GM12878 (cell line): ENCODE measurements around the gene TRAK2. TPM values are rescaled to one million over a fixed set of nuclear protein-coding genes. Genes with fewer than 3 reads are reported as not detected.

ENCODE experiments used
- ATAC-seq: fragments of 200-7000 bp; cut with Tn5 transposase; 3 replicates; pipeline ENCODE4 v1.9.1; 2020; ENCODE audit warnings: mild to moderate bottlenecking, moderate library complexity
- BruUV-seq: library from RNA; stranded (reverse); fragments of 400-500 nt; replicated peaks from 2 replicates; lab custom pipeline; 2021; lab: Mats Ljungman, UMichigan
- CTCF ChIA-PET: fragments of 300-600 bp; sonication (Branson Sonifier 250); formaldehyde crosslinking; extraction: SDS; loops from one replicate; lab custom pipeline; 2021; ENCODE audit warnings: inconsistent platforms; lab: Yijun Ruan, JAX
- POLR2A ChIA-PET: fragments of 350-600 bp; formaldehyde crosslinking; extraction: SDS; loops from one replicate; lab custom pipeline; 2021; ENCODE audit warnings: inconsistent platforms; lab: Charles Lee
- RAD21 ChIA-PET: fragments of 300-600 bp; sonication (Branson Sonifier 250); formaldehyde crosslinking; loops from one replicate; lab custom pipeline; 2023; ENCODE audit warnings: antibody characterized with exemption; ENCODE audit not compliant: unreplicated experiment; lab: Charles Lee
- SMC1A ChIA-PET: fragments of 300-600 bp; sonication (Branson Sonifier 250); formaldehyde crosslinking; loops from one replicate; lab custom pipeline; 2023; ENCODE audit not compliant: unreplicated experiment, uncharacterized antibody; lab: Charles Lee
- DNase-seq: peaks from one replicate; pipeline ENCODE4 v3.0.0-alpha.2; 2011; ENCODE audit warnings: low read depth, low spot score
- FAIRE-seq: peaks from 3 replicates; lab custom pipeline; 2011; peaks lifted over from hg19 to GRCh38; lab: Jason Lieb, UNC
- H2AFZ ChIP-seq: 2 replicates; pipeline ENCODE4 v1.6.0; 2011; ENCODE audit warnings: low read depth, low read length, control low read depth; ENCODE audit not compliant: control insufficient read depth
- H3K27ac ChIP-seq: 2 replicates; pipeline ENCODE4 v1.5.1; 2011; ENCODE audit warnings: control low read depth; ENCODE audit not compliant: control insufficient read depth, insufficient read depth
- H3K27me3 ChIP-seq, 2 experiments: replicated peaks in 1 of 2; 2 replicates each; pipeline versions ENCODE4 v1.6.0 to v1.6.1; 2011; ENCODE audit warnings: low read length in 1 of 2; ENCODE audit not compliant: control insufficient read depth in 2 of 2, insufficient read depth in 2 of 2
- H3K36me3 ChIP-seq, 2 experiments: 2 replicates each; pipeline ENCODE4 v1.5.1; 2011; ENCODE audit warnings: low read length in 1 of 2; ENCODE audit not compliant: control insufficient read depth in 2 of 2, insufficient read depth in 2 of 2
- H3K4me1 ChIP-seq: 2 replicates; pipeline ENCODE4 v1.6.1; 2011; ENCODE audit warnings: mild to moderate bottlenecking, low read length, moderate library complexity, mixed read lengths; ENCODE audit not compliant: control insufficient read depth, insufficient read depth
- H3K4me2 ChIP-seq: 2 replicates; pipeline ENCODE4 v1.6.0; 2011; ENCODE audit warnings: control low read depth; ENCODE audit not compliant: control insufficient read depth, insufficient read depth
- H3K4me3 ChIP-seq: fragments of 200-600 bp; sonication (generic); 2 replicates; pipeline ENCODE4 v1.5.1; 2016
- H3K79me2 ChIP-seq: 2 replicates; pipeline ENCODE4 v1.6.0; 2011; ENCODE audit warnings: low read length; ENCODE audit not compliant: control insufficient read depth, insufficient read depth
- H3K9ac ChIP-seq: 2 replicates; pipeline ENCODE4 v1.8.0; 2011; ENCODE audit warnings: low read length, control low read depth, mixed read lengths; ENCODE audit not compliant: control insufficient read depth, insufficient read depth
- H3K9me3 ChIP-seq: replicated peaks from 3 replicates; pipeline ENCODE4 v1.5.1; 2011; ENCODE audit warnings: mild to moderate bottlenecking, low read length; ENCODE audit not compliant: control insufficient read depth, insufficient read depth
- H4K20me1 ChIP-seq: 2 replicates; pipeline ENCODE4 v1.6.0; 2011; ENCODE audit not compliant: control insufficient read depth, insufficient read depth
- BCL3 ChIP-seq: IDR thresholded peaks from 2 replicates; pipeline ENCODE4 v1.6.1; 2011; ENCODE audit warnings: borderline replicate concordance, low read depth, mild to moderate bottlenecking, moderate library complexity, low read length; ENCODE audit not compliant: insufficient read depth, poor library complexity, severe bottlenecking
- CEBPB ChIP-seq, 2 experiments: fragments of 150-350 bp in 1 of 2; IDR thresholded peaks; 2 replicates each; pipeline ENCODE4 v1.6.1; 2012 to 2014; ENCODE audit warnings: low read depth in 2 of 2, low read length in 2 of 2, borderline replicate concordance in 1 of 2, inconsistent platforms in 1 of 2
- CREM ChIP-seq: IDR thresholded peaks from 2 replicates; pipeline ENCODE4 v1.6.1; 2014; ENCODE audit warnings: antibody characterized with exemption, low read depth
- EED ChIP-seq: sonication (generic); IDR thresholded peaks from 2 replicates; pipeline ENCODE4 v1.6.1; 2016; ENCODE audit warnings: antibody characterized with exemption, low read depth
- EZH2 ChIP-seq: IDR thresholded peaks from 2 replicates; pipeline ENCODE4 v1.6.1; 2012; ENCODE audit warnings: low read depth, mild to moderate bottlenecking, control low read depth, inconsistent platforms, low read length, borderline replicate concordance; ENCODE audit not compliant: control insufficient read depth
- HDAC2 ChIP-seq: fragments of 200-600 bp; sonication (generic); IDR thresholded peaks from 2 replicates; pipeline ENCODE4 v1.6.1; 2017
- HDAC6 ChIP-seq: fragments of 200-600 bp; sonication (generic); IDR thresholded peaks from one replicate; pipeline ENCODE4 v1.8.0; 2017; ENCODE audit warnings: antibody characterized with exemption; ENCODE audit not compliant: unreplicated experiment
- KLF5 ChIP-seq: fragments of 450-650 bp; IDR thresholded peaks from 2 replicates; pipeline ENCODE4 v1.6.1; 2014; ENCODE audit warnings: mild to moderate bottlenecking; ENCODE audit not compliant: partially characterized antibody
- NR2C1 ChIP-seq: fragments of 450-650 bp; IDR thresholded peaks from 2 replicates; pipeline ENCODE4 v1.6.1; 2017; ENCODE audit warnings: antibody characterized with exemption, mild to moderate bottlenecking, moderate library complexity
- NRF1 ChIP-seq: conservative IDR thresholded peaks from 2 replicates; pipeline ENCODE4 v1.6.1; 2011; ENCODE audit warnings: mild to moderate bottlenecking, low read depth, low read length, improper control_type of control experiment
- PRDM15 ChIP-seq: fragments of 450-650 bp; formaldehyde crosslinking; IDR thresholded peaks from 2 replicates; pipeline ENCODE4 v1.4.0; 2020; ENCODE audit warnings: mild to moderate bottlenecking, moderate library complexity
- RBBP5 ChIP-seq: fragments of 200-600 bp; sonication (generic); conservative IDR thresholded peaks from 2 replicates; pipeline ENCODE4 v1.6.1; 2016
- SMAD1 ChIP-seq: fragments of 450-650 bp; IDR thresholded peaks from 2 replicates; pipeline ENCODE4 v1.6.1; 2018; ENCODE audit warnings: mild to moderate bottlenecking, low read depth; ENCODE audit not compliant: partially characterized antibody
- SPI1 ChIP-seq: IDR thresholded peaks from 2 replicates; pipeline ENCODE4 v1.6.1; 2011; ENCODE audit warnings: low read depth, mild to moderate bottlenecking, low read length, moderate library complexity, borderline replicate concordance; ENCODE audit not compliant: insufficient read depth
- SUPT20H ChIP-seq: IDR thresholded peaks from 2 replicates; pipeline ENCODE4 v1.6.1; 2011; ENCODE audit warnings: low read depth, mild to moderate bottlenecking, low read length, moderate library complexity, borderline replicate concordance; ENCODE audit not compliant: control insufficient read depth
- YY1 ChIP-seq: IDR thresholded peaks from 2 replicates; pipeline ENCODE4 v1.6.1; 2011; ENCODE audit warnings: low read depth, mild to moderate bottlenecking, low read length
- WGBS: methylation state at CpG from one replicate; pipeline ENCODE4 v1.1.6; 2016; ENCODE audit warnings: low lambda C conversion rate; ENCODE audit not compliant: insufficient replicate concordance, insufficient coverage; ENCODE audit errors: missing lambda C conversion rate; 5-methylcytosine and 5-hydroxymethylcytosine counted together
- in situ Hi-C: fragments of 300-500 bp; cut with MboI; formaldehyde crosslinking; loops from 9 replicates; pipeline ENCODE4 v1.14.3; 2018; ENCODE audit warnings: mixed read lengths
- intact Hi-C: fragments of 100-400 bp; cut with micrococcal nuclease; formaldehyde crosslinking; loops from one replicate; pipeline ENCODE4 v1.14.2; 2022; ENCODE audit not compliant: unreplicated experiment
- polyA plus RNA-seq, 11 experiments: library from polyadenylated mRNA; depleted of rRNA in 4 of 11; unstranded in 6 of 11; stranded (reverse) in 5 of 11; fragments of >200 nt; fragmentation: Nextera tagmentation in 4 of 11; fragmentation: Illumina TruSeq in 1 of 11; extraction: Ambion mirVana in 4 of 11; extraction: Trizol in 1 of 11; gene quantifications; 1 replicate in 1 of 11; 2 replicates in 10 of 11; pipeline versions ENCODE4 v1.2.1 to v1.2.3, GENCODE V29; 2011 to 2016; ENCODE audit warnings: inconsistent platforms in 2 of 11, missing spikeins in 2 of 11, low read depth in 1 of 11
- total RNA-seq, 4 experiments: library from RNA; depleted of rRNA in 3 of 4; stranded (reverse); fragments of >200 nt in 3 of 4; fragmentation: Illumina TruSeq in 1 of 4; extraction: Trizol in 1 of 4; gene quantifications; 2 replicates each; pipeline versions ENCODE4 v1.2.1 to v1.2.3, GENCODE V29; 2013 to 2021

The TRAK2 gene
- total and polyA plus RNA-seq, 10 of the 15 experiments (the other 5 are each of a cell fraction or from before 2014, with no cell fraction given) = 5.2 to 20.0 (median 11.8) TPM

- H3K4me2 ChIP-seq = no peak overlapping the region
- TF ChIP-seq RBBP5 = no peak
- no peak for TF ChIP-seq KLF5
- no peak for TF ChIP-seq SUPT20H
- TF ChIP-seq NR2C1 = no peak
- TF ChIP-seq HDAC6 = no peak
- no peak for TF ChIP-seq SMAD1
- TF ChIP-seq SPI1 = no peak
- no peak for TF ChIP-seq PRDM15
- no peak for TF ChIP-seq CEBPB (IDR thresholded peaks at IDR 0.05; ENCODE audit: borderline replicate concordance in 1 of 2, low read depth in 2 of 2, low read length in 2 of 2)
- TF ChIP-seq NRF1 = no peak
- no peak for TF ChIP-seq YY1
- TF ChIP-seq EZH2 = no peak
- no peak for TF ChIP-seq CREM
- TF ChIP-seq HDAC2 = no peak
- TF ChIP-seq EED = no peak
- TF ChIP-seq BCL3 = no peak
- RAD21 ChIA-PET = no interaction called here
- H3K27me3 ChIP-seq = no peaks in the 10 kb centered on the region
- H3K9ac ChIP-seq = no peak overlapping the region
- intact Hi-C loops = no loop called here
- no peaks in the 10 kb centered on the region for H3K9me3 ChIP-seq
- BruUV-seq = TSS peak; percentile 31
- no peak for DNase-seq
- H3K4me1 ChIP-seq = peaks cover 4% of the 10 kb centered on the region; the same call in 1 of the 2 replicates
- H3K4me3 ChIP-seq = no peak overlapping the region
- no peaks in the 10 kb centered on the region for H3K79me2 ChIP-seq
- no peak for FAIRE-seq
- no peaks in the 10 kb centered on the region for H3K36me3 ChIP-seq
- 36% methylated on average over 4 of the region's 4 CpGs for WGBS
- no peak overlapping the region for H2AFZ ChIP-seq
- no peak for ATAC-seq
- H4K20me1 ChIP-seq = no peaks in the 10 kb centered on the region
- SMC1A ChIA-PET = no interaction called here
- no peak overlapping the region for H3K27ac ChIP-seq
- POLR2A ChIA-PET = no interaction called here
- in situ Hi-C loops = no loop called here
- CTCF ChIA-PET = no interaction called here
Measured at GRCh38 chr2:201419986-201420385, 31.3 kb downstream of the TRAK2 start.
